Activated naive CD4-positive, alpha-beta T cell treated with anti-CD3 and anti-CD28 coated beads for 36 hours (primary cell): ENCODE data around the gene OAS1. TPM values are rescaled to one million over a fixed set of nuclear protein-coding genes. Genes with fewer than 3 reads are reported as not detected.

Experiments
- CTCF ChIA-PET: fragments of 350-600 bp; sonication (Branson Sonifier 250); formaldehyde crosslinking; loops from one replicate; lab custom pipeline; 2021; ENCODE audit warnings: antibody characterized with exemption; lab: Charles Lee
- DNase-seq: peaks from one replicate; pipeline ENCODE4 v3.0.0-alpha.2; 2020
- H3K27ac Mint-ChIP-seq: one replicate; pipeline ENCODE4 v1.8.0; 2021; ENCODE audit warnings: mild to moderate bottlenecking, mixed read lengths
- H3K27me3 Mint-ChIP-seq: one replicate; pipeline ENCODE4 v1.8.0; 2021; ENCODE audit warnings: low read depth, mixed read lengths
- H3K36me3 Mint-ChIP-seq: one replicate; pipeline ENCODE4 v1.8.0; 2021; ENCODE audit warnings: low read depth, mixed read lengths
- H3K4me1 Mint-ChIP-seq: one replicate; pipeline ENCODE4 v1.8.0; 2021; ENCODE audit warnings: low read depth, mixed read lengths
- H3K4me3 Mint-ChIP-seq: one replicate; pipeline ENCODE4 v1.8.0; 2021; ENCODE audit warnings: mild to moderate bottlenecking, moderate library complexity, mixed read lengths
- H3K9me3 Mint-ChIP-seq: one replicate; pipeline ENCODE4 v1.8.0; 2021; ENCODE audit warnings: mixed read lengths
- intact Hi-C: fragments of 100-400 bp; cut with micrococcal nuclease; formaldehyde crosslinking; loops from one replicate; pipeline ENCODE4 v1.15.1; 2023
- total RNA-seq, 2 experiments: library from RNA; stranded (reverse); gene quantifications; one replicate each; pipeline ENCODE4 v1.2.3, GENCODE V29; 2021

Gene OAS1
- 10 to 100 TPM; 41.6 to 41.7 TPM for total RNA-seq

- intact Hi-C loops, result loop anchor here (1.0 to 5.0 kb wide), 4 partner anchors 30 to 410 kb away; partner anchors contain the start of gene OAS2
- Mint-ChIP-seq H3K27ac (peak within 1 kb of the TSS; percentile 81), H3K4me1 (peaks cover 62% of the 10 kb centered on the region), H3K9me3 (no peaks in the 10 kb centered on the region), H3K36me3 (peaks cover 17% of the 10 kb centered on the region), H3K27me3 (no peaks in the 10 kb centered on the region), H3K4me3 (peak within 1 kb of the TSS; percentile 87)
- CTCF ChIA-PET, result interaction anchor here (0.6 to 4.5 kb wide), 10 partner anchors 7 to 1060 kb away, joined by 3 to 16 read pairs (median 4); partner anchors contain the start of genes OAS2 and OAS3
- peak; percentile 59 for DNase-seq
Observed at GRCh38 chr12:112906712-112907414, at the start of gene OAS1. Gene OAS1, plus strand, starts transcription at chr12:112906962. Its CDS starts 78 bp downstream, at chr12:112907040.

- CTCF ChIA-PET, result interaction anchor here (0.7 kb wide), 1 partner anchor 17 kb away, joined by 3 read pairs; no protein-coding TSS in a partner anchor
- Mint-ChIP-seq H3K9me3 (no peaks in the 10 kb centered on the region), H3K4me1 (no peaks in the 10 kb centered on the region), H3K27ac (no peak overlapping the region), H3K27me3 (peaks cover 17% of the 10 kb centered on the region), H3K36me3 (no peaks in the 10 kb centered on the region), H3K4me3 (no peak overlapping the region)
- DNase-seq, result no peak
- intact Hi-C loops, result no loop called here
Observed at GRCh38 chr12:112859291-112859690, 47.5 kb upstream of the OAS1 start.

- Mint-ChIP-seq H3K9me3 (no peaks in the 10 kb centered on the region), H3K36me3 (no peaks in the 10 kb centered on the region), H3K27me3 (peaks cover 22% of the 10 kb centered on the region), H3K27ac (no peak overlapping the region), H3K4me1 (no peaks in the 10 kb centered on the region), H3K4me3 (no peak overlapping the region)
- intact Hi-C loops, result no loop called here
- DNase-seq, result no peak
- CTCF ChIA-PET, result interaction anchor here (1.4 kb wide), 1 partner anchor 133 kb away, joined by 5 read pairs; no protein-coding TSS in a partner anchor
Observed at GRCh38 chr12:112860181-112860580, 46.6 kb upstream of the OAS1 start.

- no peaks in the 10 kb centered on the region for H3K36me3 Mint-ChIP-seq
- H3K4me1 Mint-ChIP-seq, result no peaks in the 10 kb centered on the region
- no peak overlapping the region for H3K4me3 Mint-ChIP-seq
- H3K27me3 Mint-ChIP-seq, result peaks cover 20% of the 10 kb centered on the region
- intact Hi-C loops, result no loop called here
- CTCF ChIA-PET, result interaction anchor here (0.6 to 1.4 kb wide), 2 partner anchors 132 to 168 kb away, joined by 5 to 7 read pairs; no protein-coding TSS in a partner anchor
- H3K27ac Mint-ChIP-seq, result no peak overlapping the region
- no peak for DNase-seq
- H3K9me3 Mint-ChIP-seq, result no peaks in the 10 kb centered on the region
Observed at GRCh38 chr12:112861284-112861683, 45.5 kb upstream of the OAS1 start.

GRCh38 chr12:112862636-112863290, 44.0 kb upstream of the OAS1 start:
- Mint-ChIP-seq H3K4me3 (no peak overlapping the region), H3K36me3 (no peaks in the 10 kb centered on the region), H3K27me3 (peaks cover 20% of the 10 kb centered on the region), H3K9me3 (no peaks in the 10 kb centered on the region), H3K27ac (no peak overlapping the region), H3K4me1 (no peaks in the 10 kb centered on the region)
- intact Hi-C loops, result no loop called here
- CTCF ChIA-PET, result no interaction called here
- DNase-seq, result no peak

- Mint-ChIP-seq H3K4me1 (no peaks in the 10 kb centered on the region), H3K27ac (no peak overlapping the region), H3K27me3 (peaks cover 22% of the 10 kb centered on the region), H3K9me3 (no peaks in the 10 kb centered on the region), H3K36me3 (no peaks in the 10 kb centered on the region), H3K4me3 (no peak overlapping the region)
- no peak for DNase-seq
- CTCF ChIA-PET, result interaction anchor here (0.6 kb wide), 1 partner anchor 610 kb away, joined by 3 read pairs; no protein-coding TSS in a partner anchor
- intact Hi-C loops, result no loop called here
Observed at GRCh38 chr12:112868459-112869041, 38.2 kb upstream of the OAS1 start.

GRCh38 chr12:112869091-112869490, 37.7 kb upstream of the OAS1 start:
- intact Hi-C loops, result no loop called here
- H3K4me3 Mint-ChIP-seq, result no peak overlapping the region
- CTCF ChIA-PET, result no interaction called here
- DNase-seq, result no peak
- H3K27me3 Mint-ChIP-seq, result peaks cover 27% of the 10 kb centered on the region
- H3K9me3 Mint-ChIP-seq, result no peaks in the 10 kb centered on the region
- no peaks in the 10 kb centered on the region for H3K4me1 Mint-ChIP-seq
- no peaks in the 10 kb centered on the region for H3K36me3 Mint-ChIP-seq
- no peak overlapping the region for H3K27ac Mint-ChIP-seq

- Mint-ChIP-seq H3K27ac (no peak overlapping the region), H3K36me3 (no peaks in the 10 kb centered on the region), H3K27me3 (peaks cover 31% of the 10 kb centered on the region), H3K9me3 (no peaks in the 10 kb centered on the region), H3K4me3 (no peak overlapping the region), H3K4me1 (no peaks in the 10 kb centered on the region)
- DNase-seq, result no peak
- intact Hi-C loops, result no loop called here
- CTCF ChIA-PET, result no interaction called here
Observed at GRCh38 chr12:112869778-112870177, 37.0 kb upstream of the OAS1 start.

GRCh38 chr12:112870267-112870980, 36.3 kb upstream of the OAS1 start:
- intact Hi-C loops, result no loop called here
- H3K27me3 Mint-ChIP-seq, result peaks cover 26% of the 10 kb centered on the region
- DNase-seq, result no peak
- no peak overlapping the region for H3K27ac Mint-ChIP-seq
- H3K4me1 Mint-ChIP-seq, result no peaks in the 10 kb centered on the region
- no peak overlapping the region for H3K4me3 Mint-ChIP-seq
- H3K36me3 Mint-ChIP-seq, result no peaks in the 10 kb centered on the region
- CTCF ChIA-PET, result no interaction called here
- no peaks in the 10 kb centered on the region for H3K9me3 Mint-ChIP-seq

- Mint-ChIP-seq H3K4me1 (no peaks in the 10 kb centered on the region), H3K27ac (no peak overlapping the region), H3K36me3 (no peaks in the 10 kb centered on the region), H3K27me3 (peaks cover 33% of the 10 kb centered on the region), H3K4me3 (no peak overlapping the region), H3K9me3 (no peaks in the 10 kb centered on the region)
- DNase-seq, result no peak
- CTCF ChIA-PET, result no interaction called here
- intact Hi-C loops, result no loop called here
Observed at GRCh38 chr12:112875608-112876007, 31.2 kb upstream of the OAS1 start.

- Mint-ChIP-seq H3K36me3 (no peaks in the 10 kb centered on the region), H3K27me3 (peaks cover 30% of the 10 kb centered on the region), H3K27ac (no peak overlapping the region), H3K4me1 (no peaks in the 10 kb centered on the region), H3K4me3 (no peak overlapping the region), H3K9me3 (no peaks in the 10 kb centered on the region)
- intact Hi-C loops, result no loop called here
- no peak for DNase-seq
- CTCF ChIA-PET, result no interaction called here
Observed at GRCh38 chr12:112876506-112876905, 30.3 kb upstream of the OAS1 start.

- H3K4me1 Mint-ChIP-seq, result no peaks in the 10 kb centered on the region
- H3K27ac Mint-ChIP-seq, result no peak overlapping the region
- no peaks in the 10 kb centered on the region for H3K36me3 Mint-ChIP-seq
- peaks cover 30% of the 10 kb centered on the region for H3K27me3 Mint-ChIP-seq
- DNase-seq, result no peak
- intact Hi-C loops, result no loop called here
- no peaks in the 10 kb centered on the region for H3K9me3 Mint-ChIP-seq
- CTCF ChIA-PET, result interaction anchor here (0.7 kb wide), 1 partner anchor 180 kb away, joined by 3 read pairs; no protein-coding TSS in a partner anchor
- no peak overlapping the region for H3K4me3 Mint-ChIP-seq
Observed at GRCh38 chr12:112877006-112877405, 29.8 kb upstream of the OAS1 start.
